ENCODE measurements around the gene B4GALT5.
A peak's percentile ranks its signal among the peaks of the same experiment; 100 is the strongest.
"Not testable (repeated sequence)": the region's sequence is repeated elsewhere in the genome, so short reads cannot be mapped to it uniquely, and the experiment has no call there.

Gene B4GALT5

GRCh38 chr20:49656304-49656703 is 57.4 kb downstream of the B4GALT5 start:
- no peak for DNase-seq

- DNase-seq = no peak
Measured at GRCh38 chr20:49653925-49654434, 59.7 kb downstream of the B4GALT5 start.

- no peak for DNase-seq
Measured at GRCh38 chr20:49649672-49650071, 64.0 kb downstream of the B4GALT5 start.

DNA sequence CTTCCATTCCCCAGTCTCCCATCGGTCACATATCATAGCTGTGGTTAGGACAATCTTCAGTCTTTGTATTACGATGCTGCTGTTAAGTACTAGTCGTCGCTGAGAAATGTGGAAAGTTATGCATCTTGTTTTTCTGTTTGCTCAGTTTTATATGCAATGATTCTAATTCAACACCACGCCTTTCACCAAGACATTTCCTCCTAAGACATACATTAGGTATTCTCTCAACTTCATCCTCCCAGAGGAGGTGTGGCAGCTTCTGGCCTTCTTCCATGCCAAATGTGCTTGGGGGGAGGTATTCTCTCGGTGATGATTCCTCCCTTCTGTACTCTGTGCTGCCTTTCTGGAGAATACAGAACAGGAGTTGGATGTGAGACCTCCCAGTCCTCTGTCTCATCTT is 66.1 kb downstream of the B4GALT5 start:
- no peak for DNase-seq

- no peak for DNase-seq
Measured at GRCh38 chr20:49646528-49646927, 67.2 kb downstream of the B4GALT5 start.

GRCh38 chr20:49646126-49646525 is 67.6 kb downstream of the B4GALT5 start:
- DNase-seq = no peak

- no peak for DNase-seq
Measured at GRCh38 chr20:49644980-49645565, 68.6 kb downstream of the B4GALT5 start.

DNA sequence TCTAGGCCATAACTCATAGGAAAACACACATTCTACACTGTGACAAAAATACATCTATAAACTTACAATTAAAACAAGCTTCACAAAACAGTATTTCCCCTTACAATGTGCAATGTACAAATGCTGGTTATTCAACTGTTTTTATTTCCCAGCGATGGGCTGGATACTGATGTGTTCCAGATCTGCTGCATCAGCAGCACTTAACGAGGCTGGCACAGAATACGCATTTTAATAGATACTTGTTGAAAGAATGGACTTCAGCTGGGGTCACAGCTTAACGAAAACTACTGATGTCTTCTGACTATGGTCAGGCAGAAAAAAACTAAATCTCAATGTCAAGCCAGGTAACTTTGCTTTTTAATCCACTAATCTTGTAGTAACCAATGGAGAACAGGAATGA is 70.9 kb downstream of the B4GALT5 start:
- no peak for DNase-seq

GRCh38 chr20:49641683-49642656 is 71.7 kb downstream of the B4GALT5 start:
- peak in 1 of 5 donors; percentile 21 for DNase-seq

GRCh38 chr20:49637046-49637637 is 76.5 kb downstream of the B4GALT5 start:
- no peak for DNase-seq

GRCh38 chr20:49636447-49636846 is 77.2 kb downstream of the B4GALT5 start:
- DNase-seq = no peak

GRCh38 chr20:49635866-49636265 is 77.8 kb downstream of the B4GALT5 start:
- DNase-seq = no peak

DNA sequence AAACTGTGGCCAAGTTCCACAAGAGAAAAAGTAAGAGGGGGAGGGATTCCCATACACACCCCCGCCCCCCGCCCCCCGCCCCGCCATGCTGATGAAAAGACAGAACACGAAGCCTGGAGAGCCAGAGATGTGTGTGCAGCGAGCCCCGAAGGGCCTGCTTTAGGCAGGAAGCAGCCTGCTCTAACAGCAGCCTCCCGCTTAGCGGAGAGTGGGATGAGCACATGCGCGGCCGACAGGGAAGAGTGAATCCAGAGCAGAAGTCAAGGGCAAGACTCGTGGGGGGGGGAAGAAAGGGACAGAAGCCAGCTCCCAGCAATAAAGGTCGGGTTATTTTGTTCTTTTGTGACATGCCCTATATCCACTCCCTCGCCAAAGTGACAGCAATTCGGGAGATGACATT is 78.5 kb downstream of the B4GALT5 start:
- DNase-seq = no peak

DNA sequence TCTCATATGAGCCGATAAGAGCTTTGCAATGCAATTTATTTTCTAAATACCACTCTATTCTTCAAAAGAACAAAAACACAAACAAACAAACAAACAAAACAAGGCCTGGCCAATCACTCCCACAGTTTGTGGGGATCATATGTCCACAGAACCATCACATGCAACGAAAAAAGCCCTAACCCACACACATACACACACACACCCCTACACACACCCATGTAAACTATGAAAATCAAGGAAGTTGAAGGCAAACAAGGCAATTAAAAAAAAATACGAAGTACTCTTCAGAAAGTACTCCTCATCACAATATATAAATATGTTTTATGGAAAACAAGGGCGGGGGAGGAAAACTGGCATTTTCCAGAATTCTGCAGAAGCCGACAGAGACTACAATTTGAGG is 79.6 kb downstream of the B4GALT5 start:
- no peak for DNase-seq

DNA sequence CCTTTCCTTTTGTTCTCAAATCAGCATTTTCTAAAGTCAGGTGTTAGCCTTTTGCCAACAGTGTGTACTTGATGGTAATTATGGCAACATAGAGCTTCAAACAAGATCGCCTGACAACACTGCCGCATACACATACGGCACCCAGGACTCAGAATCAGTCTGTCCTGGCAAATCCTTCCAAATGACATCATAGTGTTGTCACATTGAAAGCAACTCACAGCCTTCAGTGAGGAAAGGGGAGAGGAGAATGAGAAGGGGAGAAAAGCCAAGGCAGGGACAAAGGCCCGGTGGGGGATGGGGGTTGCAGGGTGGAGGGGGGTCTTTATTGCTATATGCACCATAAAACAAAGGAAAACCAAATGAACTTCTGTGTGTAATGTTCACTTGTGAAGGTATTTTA is 80.0 kb downstream of the B4GALT5 start:
- no peak for DNase-seq

DNA sequence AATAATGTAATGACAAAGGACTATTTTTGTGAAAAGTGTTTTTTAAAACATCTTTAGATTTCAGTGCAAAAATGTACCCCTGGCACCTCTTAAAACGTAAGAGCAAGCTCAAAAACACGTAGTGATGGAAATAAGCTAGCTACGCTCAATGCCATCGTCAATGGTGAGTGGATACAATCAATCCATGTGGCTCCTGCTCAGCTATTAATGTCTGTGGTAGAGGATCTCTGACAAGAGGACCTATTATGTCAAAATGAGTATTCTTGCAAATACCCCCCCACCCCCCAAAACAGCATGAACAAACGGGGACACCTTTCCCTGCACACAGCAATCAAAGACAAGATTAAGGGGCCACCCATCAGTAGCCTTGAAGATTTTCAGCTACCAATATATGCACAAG is 80.7 kb downstream of the B4GALT5 start:
- no peak for DNase-seq

- no peak for DNase-seq
Measured at GRCh38 chr20:49631856-49632418, 81.7 kb downstream of the B4GALT5 start.

DNA sequence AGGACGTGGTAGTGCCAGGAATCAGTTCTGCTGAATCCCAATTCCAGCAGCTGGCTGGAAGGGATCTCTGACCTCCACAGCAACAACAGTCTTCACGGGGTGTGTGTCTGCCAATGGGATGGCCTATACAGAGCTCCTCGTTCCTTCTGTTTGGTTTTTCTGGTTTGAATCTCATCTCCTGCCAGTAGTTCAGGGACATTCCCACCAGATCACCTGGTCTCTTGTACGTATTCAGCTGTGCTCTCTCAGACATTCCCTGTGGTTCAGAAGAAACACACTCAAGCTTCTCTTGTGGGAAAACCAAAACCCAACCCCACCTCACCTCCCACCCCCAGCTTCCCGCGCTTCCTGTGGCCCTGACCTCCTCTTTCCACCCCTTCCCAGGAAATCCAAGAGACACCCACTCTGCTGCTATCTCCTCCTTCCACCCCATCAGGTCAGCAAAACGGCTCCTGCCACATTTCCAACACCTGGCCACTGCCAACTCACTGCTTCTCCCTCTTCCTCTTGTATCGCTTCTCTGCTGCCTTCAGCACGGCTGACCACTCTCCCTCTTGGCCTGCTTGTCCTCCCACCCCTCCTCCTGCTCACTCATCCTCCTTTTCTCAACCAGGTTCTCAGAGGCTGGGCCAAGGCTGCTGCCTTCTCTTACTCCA is 82.5 kb downstream of the B4GALT5 start:
- DNase-seq = no peak

- no peak for DNase-seq
Measured at GRCh38 chr20:49630396-49630951, 83.2 kb downstream of the B4GALT5 start.

DNA sequence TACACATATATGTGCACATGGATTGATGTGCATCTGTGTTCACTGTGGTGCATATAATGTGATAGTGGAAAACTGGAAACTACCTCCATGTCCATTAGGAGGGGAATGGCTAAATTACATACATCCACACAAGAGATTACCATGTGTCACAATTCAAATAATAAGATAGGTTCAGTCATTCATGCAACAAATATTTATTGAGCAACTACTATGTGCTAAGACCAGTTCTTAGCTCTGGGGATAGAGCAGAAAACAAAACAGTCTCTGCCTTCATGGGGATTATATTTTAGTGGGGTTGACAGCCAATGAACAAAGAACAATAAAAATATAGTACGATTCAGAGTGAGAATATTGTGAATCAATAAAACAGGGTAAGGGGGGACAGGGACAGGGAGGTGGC is 84.1 kb downstream of the B4GALT5 start:
- DNase-seq = no peak

GRCh38 chr20:49628280-49628679 is 85.4 kb downstream of the B4GALT5 start:
- not testable (repeated sequence) for DNase-seq

- DNase-seq = no peak
Measured at GRCh38 chr20:49627329-49627761, 86.3 kb downstream of the B4GALT5 start.
